ENCODE data around the gene YES1.

Gene YES1

GRCh38 chr18:833197-833596 is 21.2 kb upstream of the YES1 start:
- no peak for FAIRE-seq
- TF ChIP-seq POLR2A (IDR thresholded peaks at IDR 0.05; ENCODE audit: low read depth, low read length) = no peak

GRCh38 chr18:832085-832681 is 20.1 kb upstream of the YES1 start:
- TF ChIP-seq POLR2A (IDR thresholded peaks at IDR 0.05; ENCODE audit: low read depth, low read length) = no peak
- FAIRE-seq = no peak
- no peak for DNase-seq (ENCODE audit: insufficient read length, low spot score)

More at GRCh38 chr18:833197-833596, 21.2 kb upstream of the YES1 start:
- DNase-seq (ENCODE audit: insufficient read length, low spot score) = no peak

GRCh38 chr18:830315-830901 is 18.4 kb upstream of the YES1 start:
- peak; percentile 61 for FAIRE-seq
- no peak for DNase-seq (ENCODE audit: insufficient read length, low spot score)
- no peak for TF ChIP-seq POLR2A (IDR thresholded peaks at IDR 0.05; ENCODE audit: low read depth, low read length)

- FAIRE-seq (no peak), DNase-seq (ENCODE audit: insufficient read length, low spot score) (no peak)
- no peak for TF ChIP-seq POLR2A (IDR thresholded peaks at IDR 0.05; ENCODE audit: low read depth, low read length)
These were observed 17.4 kb upstream of the YES1 start for GRCh38 chr18:829432-829831.

- no peak for TF ChIP-seq POLR2A (IDR thresholded peaks at IDR 0.05; ENCODE audit: low read depth, low read length)
- DNase-seq (ENCODE audit: insufficient read length, low spot score) (no peak), FAIRE-seq (no peak)
These were observed 15.1 kb upstream of the YES1 start for GRCh38 chr18:827093-827677.

GRCh38 chr18:825891-826585 is 14.0 kb upstream of the YES1 start:
- FAIRE-seq = no peak
- no peak for DNase-seq (ENCODE audit: insufficient read length, low spot score)
- TF ChIP-seq POLR2A (IDR thresholded peaks at IDR 0.05; ENCODE audit: low read depth, low read length) = no peak

- DNase-seq (ENCODE audit: insufficient read length, low spot score) = no peak
- no peak for TF ChIP-seq POLR2A (IDR thresholded peaks at IDR 0.05; ENCODE audit: low read depth, low read length)
- FAIRE-seq = no peak
These were observed 12.1 kb upstream of the YES1 start for GRCh38 chr18:824179-824578.

GRCh38 chr18:820591-821165 is 8.6 kb upstream of the YES1 start:
- DNase-seq (ENCODE audit: insufficient read length, low spot score) (no peak), FAIRE-seq (no peak)
- no peak for TF ChIP-seq POLR2A (IDR thresholded peaks at IDR 0.05; ENCODE audit: low read depth, low read length)

GRCh38 chr18:816869-817268 is 4.8 kb upstream of the YES1 start:
- TF ChIP-seq POLR2A (IDR thresholded peaks at IDR 0.05; ENCODE audit: low read depth, low read length) = no peak
- FAIRE-seq (no peak), DNase-seq (ENCODE audit: insufficient read length, low spot score) (no peak)

- TF ChIP-seq POLR2A (IDR thresholded peaks at IDR 0.05; ENCODE audit: low read depth, low read length) = no peak
- DNase-seq (ENCODE audit: insufficient read length, low spot score) = no peak
- no peak for FAIRE-seq
These were observed 4.1 kb upstream of the YES1 start for GRCh38 chr18:816088-816653.

- FAIRE-seq (no peak), DNase-seq (ENCODE audit: insufficient read length, low spot score) (no peak)
- no peak for TF ChIP-seq POLR2A (IDR thresholded peaks at IDR 0.05; ENCODE audit: low read depth, low read length)
These were observed 3.3 kb upstream of the YES1 start for GRCh38 chr18:815353-815752.

GRCh38 chr18:814300-815084 is 2.5 kb upstream of the YES1 start:
- no peak for DNase-seq (ENCODE audit: insufficient read length, low spot score)
- TF ChIP-seq POLR2A (IDR thresholded peaks at IDR 0.05; ENCODE audit: low read depth, low read length) = no peak
- no peak for FAIRE-seq

Measured in H54 (cell line).